Lower lobe of right lung (tissue), 2 donors: ENCODE results near the gene BCL2L13. TPM values are rescaled to one million over a fixed set of nuclear protein-coding genes. Genes with fewer than 3 reads are reported as not detected.
"Not testable (repeated sequence)": the region's sequence is repeated elsewhere in the genome, so short reads cannot be mapped to it uniquely, and the experiment has no call there.

Experiments used
- ATAC-seq, 2 donors: fragments of 200-7000 bp; cut with Tn5 transposase; one replicate each; pipeline ENCODE4 v1.9.1; 2020 to 2022; ENCODE audit warnings: mild to moderate bottlenecking in 2 of 2, moderate library complexity in 2 of 2
- DNase-seq: peaks from one replicate; pipeline ENCODE4 v3.0.0-alpha.2; 2020
- H3K27ac ChIP-seq: fragments of 200-600 bp; one replicate; pipeline ENCODE4 v1.8.0; 2022
- H3K27me3 ChIP-seq: fragments of 200-600 bp; one replicate; pipeline ENCODE4 v1.8.0; 2022; ENCODE audit warnings: low read depth
- H3K36me3 ChIP-seq: fragments of 200-600 bp; one replicate; pipeline ENCODE4 v1.8.0; 2022; ENCODE audit warnings: mild to moderate bottlenecking
- H3K4me1 ChIP-seq: fragments of 200-600 bp; one replicate; pipeline ENCODE4 v1.8.0; 2022
- H3K4me3 ChIP-seq: fragments of 200-600 bp; one replicate; pipeline ENCODE4 v1.8.0; 2022; ENCODE audit warnings: mild to moderate bottlenecking
- H3K9me3 ChIP-seq: fragments of 200-600 bp; one replicate; pipeline ENCODE4 v1.8.0; 2022
- CTCF ChIP-seq: fragments of 200-600 bp; IDR thresholded peaks from one replicate; pipeline ENCODE4 v1.8.0; 2022; ENCODE audit warnings: antibody characterized with exemption, mild to moderate bottlenecking
- intact Hi-C: fragments of 100-400 bp; cut with DNase I; formaldehyde crosslinking; loops from one replicate; pipeline ENCODE4 v1.11.0; 2022
- total RNA-seq: library from RNA; stranded (reverse); fragmentation: NEBNext Ultra II Directional; extraction: Animal tissue kit (Norgen Biotek cat#: 25700); gene quantifications from one replicate; pipeline ENCODE4 v1.2.1, GENCODE V29; 2021
- donor health status: DM: no; HTN: yes; CAD: no; lungs with severe emphysema.

Gene BCL2L13
- total RNA-seq, 1 donor from 2014 or later = 41.2 TPM

- ATAC-seq = no peak
- intact Hi-C loops = no loop called here
Measured at GRCh38 chr22:17664414-17665055, 26.0 kb downstream of the BCL2L13 start.

GRCh38 chr22:17665248-17665647 is 26.7 kb downstream of the BCL2L13 start:
- TF ChIP-seq CTCF = no peak
- Histone ChIP-seq H3K4me1 (no peaks in the 10 kb centered on the region), H3K27me3 (no peaks in the 10 kb centered on the region), H3K9me3 (no peaks in the 10 kb centered on the region), H3K4me3 (no peak overlapping the region), H3K36me3 (peaks cover 42% of the 10 kb centered on the region), H3K27ac (no peak overlapping the region)
- no peak for ATAC-seq
- DNase-seq = no peak
- intact Hi-C loops = no loop called here

More at GRCh38 chr22:17664414-17665055, 26.0 kb downstream of the BCL2L13 start:
- H3K27me3 ChIP-seq = no peaks in the 10 kb centered on the region
- H3K4me3 ChIP-seq = no peak overlapping the region
- peaks cover 41% of the 10 kb centered on the region for H3K36me3 ChIP-seq
- DNase-seq = no peak
- TF ChIP-seq CTCF = no peak
- no peak overlapping the region for H3K27ac ChIP-seq
- H3K4me1 ChIP-seq = no peaks in the 10 kb centered on the region
- H3K9me3 ChIP-seq = no peaks in the 10 kb centered on the region

- H3K9me3 ChIP-seq = no peaks in the 10 kb centered on the region
- H3K4me3 ChIP-seq = no peak overlapping the region
- no peak overlapping the region for H3K27ac ChIP-seq
- ATAC-seq = no peak
- no peak for DNase-seq
- no peaks in the 10 kb centered on the region for H3K27me3 ChIP-seq
- intact Hi-C loops = no loop called here
- TF ChIP-seq CTCF = no peak
- peaks cover 48% of the 10 kb centered on the region for H3K36me3 ChIP-seq
- H3K4me1 ChIP-seq = no peaks in the 10 kb centered on the region
Measured at GRCh38 chr22:17665854-17666253, 27.3 kb downstream of the BCL2L13 start.

- ATAC-seq, H3K9me3 ChIP-seq, H3K4me3 ChIP-seq, H3K27ac ChIP-seq, intact Hi-C loops, H3K27me3 ChIP-seq, H3K36me3 ChIP-seq, DNase-seq: not testable (repeated sequence)
- peaks cover 11% of the 10 kb centered on the region for H3K4me1 ChIP-seq
Measured at GRCh38 chr22:17671521-17672092, 33.0 kb downstream of the BCL2L13 start.

- H3K4me1 ChIP-seq = peaks cover 11% of the 10 kb centered on the region
- TF ChIP-seq CTCF = no peak
- peaks cover 9% of the 10 kb centered on the region for H3K36me3 ChIP-seq
- no peak overlapping the region for H3K27ac ChIP-seq
- H3K27me3 ChIP-seq = no peaks in the 10 kb centered on the region
- DNase-seq (no peak), ATAC-seq (no peak)
- no peaks in the 10 kb centered on the region for H3K9me3 ChIP-seq
- no peak overlapping the region for H3K4me3 ChIP-seq
- intact Hi-C loops = no loop called here
Measured at GRCh38 chr22:17672417-17672991, 33.9 kb downstream of the BCL2L13 start.

- Histone ChIP-seq H3K9me3 (no peaks in the 10 kb centered on the region), H3K4me1 (peaks cover 11% of the 10 kb centered on the region)
- ATAC-seq = no peak
Measured at GRCh38 chr22:17674152-17674551, 35.6 kb downstream of the BCL2L13 start.

More at GRCh38 chr22:17674152-17674551, 35.6 kb downstream of the BCL2L13 start:
- H3K27me3 ChIP-seq = no peaks in the 10 kb centered on the region
- H3K4me3 ChIP-seq = no peak overlapping the region
- TF ChIP-seq CTCF = no peak
- peaks cover 9% of the 10 kb centered on the region for H3K36me3 ChIP-seq
- intact Hi-C loops = no loop called here
- no peak for DNase-seq
- H3K27ac ChIP-seq = no peak overlapping the region
